H9 (cell line): ENCODE results near the gene WNT5B. TPM values are rescaled to one million over a fixed set of nuclear protein-coding genes. Genes with fewer than 3 reads are reported as not detected.

Experiments
- DNase-seq: peaks from one replicate; pipeline ENCODE4 v3.0.0-alpha.2; 2017
- H2AFZ ChIP-seq: one replicate; pipeline ENCODE4 v1.6.1; 2013; ENCODE audit warnings: mild to moderate bottlenecking, low read length, control low read depth, moderate library complexity
- H2AK5ac ChIP-seq: 2 replicates; pipeline ENCODE4 v1.6.1; 2013; ENCODE audit warnings: low read length, control low read depth, mixed read lengths; ENCODE audit not compliant: insufficient read length
- H2BK120ac ChIP-seq: one replicate; pipeline ENCODE4 v1.6.1; 2013; ENCODE audit warnings: low read depth, mild to moderate bottlenecking, low read length, control low read depth, inconsistent platforms; ENCODE audit not compliant: poor library complexity, severe bottlenecking
- H2BK12ac ChIP-seq: 2 replicates; pipeline ENCODE4 v1.6.1; 2013; ENCODE audit warnings: low read length, control low read depth, mixed read lengths, low read depth; ENCODE audit not compliant: insufficient read length
- H2BK15ac ChIP-seq: 2 replicates; pipeline ENCODE4 v1.6.1; 2013; ENCODE audit warnings: low read depth, low read length, control low read depth
- H2BK20ac ChIP-seq: one replicate; pipeline ENCODE4 v1.6.1; 2013; ENCODE audit warnings: low read depth, mild to moderate bottlenecking, low read length, control low read depth, inconsistent platforms; ENCODE audit not compliant: poor library complexity, severe bottlenecking
- H2BK5ac ChIP-seq: 2 replicates; pipeline ENCODE4 v1.6.1; 2013; ENCODE audit warnings: low read length, control low read depth, mixed read lengths; ENCODE audit not compliant: insufficient read length
- H3K14ac ChIP-seq: 2 replicates; pipeline ENCODE4 v1.6.1; 2013; ENCODE audit warnings: low read length, control low read depth; ENCODE audit not compliant: insufficient read depth
- H3K18ac ChIP-seq: 2 replicates; pipeline ENCODE4 v1.6.1; 2013; ENCODE audit warnings: low read depth, mild to moderate bottlenecking, mixed read lengths, low read length, control low read depth; ENCODE audit not compliant: insufficient read length
- H3K23ac ChIP-seq: 2 replicates; pipeline ENCODE4 v1.6.1; 2013; ENCODE audit warnings: low read length, control low read depth, mixed read lengths, low read depth; ENCODE audit not compliant: insufficient read length
- H3K23me2 ChIP-seq: 2 replicates; pipeline ENCODE4 v1.6.1; 2013; ENCODE audit warnings: low read depth, mild to moderate bottlenecking, mixed read lengths, low read length, control low read depth; ENCODE audit not compliant: insufficient read length, poor library complexity, severe bottlenecking
- H3K27ac ChIP-seq: 2 replicates; pipeline ENCODE4 v1.5.1; 2013; ENCODE audit warnings: low read length, control low read depth, mixed read lengths, low read depth; ENCODE audit not compliant: insufficient read length
- H3K27me3 ChIP-seq: 2 replicates; pipeline ENCODE4 v1.6.1; 2013; ENCODE audit warnings: low read length, control low read depth, inconsistent platforms; ENCODE audit not compliant: insufficient read depth
- H3K4ac ChIP-seq: 2 replicates; pipeline ENCODE4 v1.6.1; 2013; ENCODE audit warnings: low read depth, mild to moderate bottlenecking, control low read depth, inconsistent platforms, low read length, moderate library complexity
- H3K4me1 ChIP-seq: 2 replicates; pipeline ENCODE4 v1.6.1; 2013; ENCODE audit warnings: low read length, control low read depth, inconsistent platforms; ENCODE audit not compliant: insufficient read depth
- H3K4me2 ChIP-seq: 2 replicates; pipeline ENCODE4 v1.6.1; 2013; ENCODE audit warnings: low read length, control low read depth, mixed read lengths; ENCODE audit not compliant: insufficient read length, insufficient read depth
- H3K56ac ChIP-seq: 2 replicates; pipeline ENCODE4 v1.6.1; 2013; ENCODE audit warnings: low read depth, mild to moderate bottlenecking, mixed read lengths, low read length, control low read depth; ENCODE audit not compliant: insufficient read length
- H3K79me1 ChIP-seq: 2 replicates; pipeline ENCODE4 v1.6.1; 2013; ENCODE audit warnings: low read depth, mild to moderate bottlenecking, moderate library complexity, low read length, control low read depth, inconsistent platforms; ENCODE audit not compliant: insufficient read depth, poor library complexity, severe bottlenecking
- H3K79me2 ChIP-seq: 2 replicates; pipeline ENCODE4 v1.6.1; 2013; ENCODE audit warnings: low read length, control low read depth, inconsistent platforms; ENCODE audit not compliant: insufficient read depth
- H3K9ac ChIP-seq: 2 replicates; pipeline ENCODE4 v1.6.1; 2013; ENCODE audit warnings: low read length, control low read depth, mixed read lengths; ENCODE audit not compliant: insufficient read length; ENCODE audit errors: extremely low read depth
- H3K9me3 ChIP-seq: one replicate; pipeline ENCODE4 v1.6.1; 2013; ENCODE audit warnings: low read depth, low read length, inconsistent platforms; ENCODE audit not compliant: control insufficient read depth
- H3T11ph ChIP-seq: one replicate; pipeline ENCODE4 v1.6.1; 2013; ENCODE audit warnings: mild to moderate bottlenecking, low read length, control low read depth, inconsistent platforms
- H4K20me1 ChIP-seq: one replicate; pipeline ENCODE4 v1.6.1; 2013; ENCODE audit not compliant: control insufficient read depth, insufficient read length, insufficient read depth
- H4K5ac ChIP-seq: 2 replicates; pipeline ENCODE4 v1.6.1; 2013; ENCODE audit warnings: low read depth, mild to moderate bottlenecking, mixed read lengths, low read length, control low read depth; ENCODE audit not compliant: insufficient read length
- H4K8ac ChIP-seq: replicated peaks from 2 replicates; pipeline ENCODE4 v1.6.1; 2013; ENCODE audit warnings: low read length, control low read depth, mixed read lengths, low read depth; ENCODE audit not compliant: insufficient read length
- H4K91ac ChIP-seq: 2 replicates; pipeline ENCODE4 v1.6.1; 2013; ENCODE audit warnings: low read depth, mild to moderate bottlenecking, moderate library complexity, mixed read lengths, low read length, control low read depth; ENCODE audit not compliant: insufficient read length
- H3K27ac Mint-ChIP-seq, 3 experiments: 2 replicates in 2 of 3; 3 replicates in 1 of 3; pipeline ENCODE4 v1.8.0; 2020 to 2021; ENCODE audit warnings: mixed read lengths in 3 of 3, mild to moderate bottlenecking in 1 of 3, moderate library complexity in 1 of 3
- H3K27me3 Mint-ChIP-seq: 2 replicates; pipeline ENCODE4 v1.8.0; 2021; ENCODE audit warnings: low read depth, mild to moderate bottlenecking, moderate library complexity, mixed read lengths
- H3K36me3 Mint-ChIP-seq, 3 experiments: 2 replicates in 2 of 3; 3 replicates in 1 of 3; pipeline ENCODE4 v1.8.0; 2020 to 2021; ENCODE audit warnings: low read depth in 3 of 3, mixed read lengths in 3 of 3; ENCODE audit not compliant: insufficient read depth in 1 of 3
- H3K4me1 Mint-ChIP-seq, 2 experiments: 2 replicates each; pipeline ENCODE4 v1.8.0; 2020; ENCODE audit warnings: mixed read lengths in 2 of 2
- H3K4me3 Mint-ChIP-seq, 2 experiments: 2 replicates in 1 of 2; 3 replicates in 1 of 2; pipeline ENCODE4 v1.8.0; 2020 to 2021; ENCODE audit warnings: mild to moderate bottlenecking in 2 of 2, mixed read lengths in 2 of 2, moderate library complexity in 1 of 2
- H3K9me3 Mint-ChIP-seq, 2 experiments: 2 replicates in 1 of 2; 3 replicates in 1 of 2; pipeline ENCODE4 v1.8.0; 2020; ENCODE audit warnings: mild to moderate bottlenecking in 2 of 2, mixed read lengths in 2 of 2, moderate library complexity in 1 of 2
- CTCF ChIP-seq: fragments of 200-600 bp; sonication (generic); conservative IDR thresholded peaks from 3 replicates; pipeline ENCODE4 v1.8.0; 2021; ENCODE audit warnings: antibody characterized with exemption, mild to moderate bottlenecking
- WGBS: extraction: QIAGEN DNeasy Blood & Tissue Kit; methylation state at CpG from one replicate; pipeline ENCODE4 v1.1.7; 2013; ENCODE audit warnings: missing lambda C conversion rate, low lambda C conversion rate, mixed read lengths; ENCODE audit not compliant: insufficient read length; ENCODE audit errors: extremely low coverage; 5-methylcytosine and 5-hydroxymethylcytosine counted together
- total RNA-seq: library from RNA; stranded (reverse); gene quantifications from 2 replicates; pipeline ENCODE4 v1.2.1, GENCODE V29; 2021

Gene WNT5B
- total RNA-seq, 1 experiment from 2014 or later: 1.5 TPM

- Mint-ChIP-seq H3K36me3 (no peaks in the 10 kb centered on the region), H3K9me3 (no peaks in the 10 kb centered on the region), H3K27ac (no peak overlapping the region), H3K27me3 (peaks cover 21% of the 10 kb centered on the region), H3K4me3 (no peak overlapping the region), H3K4me1 (peaks cover 2 to 11% of the 10 kb centered on the region in 2 experiments; a peak in 3 of 4 replicates)
- no peak overlapping the region for H2BK5ac ChIP-seq
- no CpG with 5 or more reads among the region's 40 CpGs for WGBS
- no peak for TF ChIP-seq CTCF
- no peak overlapping the region for H2AFZ ChIP-seq
- no peak overlapping the region for H3T11ph ChIP-seq
- H3K23ac ChIP-seq: no peak overlapping the region
- no peak overlapping the region for H3K4ac ChIP-seq
- H3K9ac ChIP-seq: no peak overlapping the region
- H3K14ac ChIP-seq: no peak overlapping the region
- H3K4me1 ChIP-seq: no peaks in the 10 kb centered on the region
- H2BK12ac ChIP-seq: no peak overlapping the region
- no peaks in the 10 kb centered on the region for H3K79me1 ChIP-seq
- H3K23me2 ChIP-seq: no peaks in the 10 kb centered on the region
- H4K5ac ChIP-seq: no peak overlapping the region
- H3K18ac ChIP-seq: no peak overlapping the region
- no peak overlapping the region for H3K56ac ChIP-seq
- H3K4me2 ChIP-seq: no peak overlapping the region
- H3K79me2 ChIP-seq: no peaks in the 10 kb centered on the region
- H4K8ac ChIP-seq: no peak overlapping the region
- H4K20me1 ChIP-seq: no peaks in the 10 kb centered on the region
- no peak overlapping the region for H4K91ac ChIP-seq
- H2AK5ac ChIP-seq: no peak overlapping the region
- no peak overlapping the region for H3K27ac ChIP-seq
- no peak for DNase-seq
- no peaks in the 10 kb centered on the region for H3K27me3 ChIP-seq
- H2BK120ac ChIP-seq: no peak overlapping the region
- H3K9me3 ChIP-seq: no peaks in the 10 kb centered on the region
- no peak overlapping the region for H2BK15ac ChIP-seq
- H2BK20ac ChIP-seq: no peak overlapping the region
Measured at GRCh38 chr12:1639538-1639937, 10.5 kb downstream of the WNT5B start.
